ENCODE results near the gene FOXP1. TPM values are rescaled to one million over a fixed set of nuclear protein-coding genes. Genes with fewer than 3 reads are reported as not detected.
A peak's percentile ranks its signal among the peaks of the same experiment; 100 is the strongest.

Gene FOXP1
- total RNA-seq, 2 donors from 2014 or later: 59.7 to 65.4 TPM

GRCh38 chr3:71232175-71232679 lies 351.3 kb downstream of the FOXP1 start:
- H3K4me3 Mint-ChIP-seq: no peak overlapping the region

GRCh38 chr3:71231680-71232079 lies 351.8 kb downstream of the FOXP1 start:
- Mint-ChIP-seq H3K4me1 (ENCODE audit: low read depth in 2 of 2) (peaks cover 15 to 20% of the 10 kb centered on the region in 2 donors), H3K4me3 (no peak overlapping the region), H3K36me3 (no peaks in the 10 kb centered on the region), H3K9me3 (no peaks in the 10 kb centered on the region), H3K27ac (no peak overlapping the region), H3K27me3 (no peaks in the 10 kb centered on the region)
- DNase-seq (ENCODE audit: low spot score) (no peak), ATAC-seq (no peak)

More at GRCh38 chr3:71232175-71232679, 351.3 kb downstream of the FOXP1 start:
- no peaks in the 10 kb centered on the region for H3K27me3 Mint-ChIP-seq
- peaks cover 10 to 14% of the 10 kb centered on the region in 2 donors for H3K4me1 Mint-ChIP-seq (ENCODE audit: low read depth in 2 of 2)
- DNase-seq (ENCODE audit: low spot score): no peak
- no peak for ATAC-seq
- no peaks in the 10 kb centered on the region for H3K36me3 Mint-ChIP-seq
- H3K27ac Mint-ChIP-seq: no peak overlapping the region
- H3K9me3 Mint-ChIP-seq: no peaks in the 10 kb centered on the region

GRCh38 chr3:71229905-71230657 lies 353.4 kb downstream of the FOXP1 start:
- H3K27me3 Mint-ChIP-seq: no peaks in the 10 kb centered on the region
- no peak overlapping the region for H3K27ac Mint-ChIP-seq
- H3K9me3 Mint-ChIP-seq: no peaks in the 10 kb centered on the region
- ATAC-seq: no peak
- peaks cover 25 to 33% of the 10 kb centered on the region in 2 donors for H3K4me1 Mint-ChIP-seq (ENCODE audit: low read depth in 2 of 2)
- DNase-seq (ENCODE audit: low spot score): no peak
- H3K4me3 Mint-ChIP-seq: no peak overlapping the region
- no peaks in the 10 kb centered on the region for H3K36me3 Mint-ChIP-seq

- Mint-ChIP-seq H3K27me3 (peaks cover 0 to 4% of the 10 kb centered on the region in 2 donors), H3K27ac (peak overlapping the region in 1 of 2 donors; percentile 14), H3K4me1 (ENCODE audit: low read depth in 2 of 2) (peaks cover 30 to 39% of the 10 kb centered on the region in 2 donors), H3K4me3 (peak overlapping the region; percentile 18), H3K9me3 (no peaks in the 10 kb centered on the region), H3K36me3 (no peaks in the 10 kb centered on the region)
- no peak for ATAC-seq
- DNase-seq (ENCODE audit: low spot score): no peak
These were observed 355.2 kb downstream of the FOXP1 start for GRCh38 chr3:71228156-71228866.

GRCh38 chr3:71227270-71227661 lies 356.3 kb downstream of the FOXP1 start:
- H3K4me3 Mint-ChIP-seq: peak overlapping the region; percentile 89
- H3K4me1 Mint-ChIP-seq (ENCODE audit: low read depth in 2 of 2): peaks cover 37 to 39% of the 10 kb centered on the region in 2 donors
- H3K27me3 Mint-ChIP-seq: peaks cover 0 to 10% of the 10 kb centered on the region in 2 donors
- peaks cover 7% of the 10 kb centered on the region for H3K36me3 Mint-ChIP-seq
- no peaks in the 10 kb centered on the region for H3K9me3 Mint-ChIP-seq
- DNase-seq (ENCODE audit: low spot score) (no peak), ATAC-seq (peak; percentile 1 to 28)
- peak overlapping the region; percentile 88 to 94 for H3K27ac Mint-ChIP-seq

- ATAC-seq: peak; percentile 94 to 96
- Mint-ChIP-seq H3K4me1 (ENCODE audit: low read depth in 2 of 2) (peaks cover 37 to 39% of the 10 kb centered on the region in 2 donors), H3K4me3 (peak overlapping the region; percentile 89), H3K9me3 (no peaks in the 10 kb centered on the region), H3K36me3 (peaks cover 7% of the 10 kb centered on the region), H3K27me3 (peaks cover 0 to 10% of the 10 kb centered on the region in 2 donors), H3K27ac (peak overlapping the region; percentile 88 to 94)
- peak; percentile 96 for DNase-seq (ENCODE audit: low spot score)
These were observed 356.8 kb downstream of the FOXP1 start for GRCh38 chr3:71226565-71227269.

GRCh38 chr3:71225951-71226564 lies 357.5 kb downstream of the FOXP1 start:
- Mint-ChIP-seq H3K27ac (peak overlapping the region; percentile 88 to 94), H3K36me3 (peaks cover 7% of the 10 kb centered on the region), H3K4me3 (peak overlapping the region; percentile 89), H3K4me1 (ENCODE audit: low read depth in 2 of 2) (peaks cover 37 to 39% of the 10 kb centered on the region in 2 donors), H3K27me3 (peaks cover 0 to 10% of the 10 kb centered on the region in 2 donors), H3K9me3 (no peaks in the 10 kb centered on the region)
- ATAC-seq: peak in 1 of 2 donors; percentile 0
- DNase-seq (ENCODE audit: low spot score): no peak

GRCh38 chr3:71225002-71225684 lies 358.4 kb downstream of the FOXP1 start:
- Mint-ChIP-seq H3K4me3 (peak overlapping the region; percentile 89), H3K36me3 (peaks cover 7% of the 10 kb centered on the region), H3K27me3 (peaks cover 0 to 10% of the 10 kb centered on the region in 2 donors), H3K4me1 (ENCODE audit: low read depth in 2 of 2) (peaks cover 39 to 41% of the 10 kb centered on the region in 2 donors), H3K9me3 (no peaks in the 10 kb centered on the region), H3K27ac (peak overlapping the region; percentile 88 to 94)
- no peak for DNase-seq (ENCODE audit: low spot score)
- ATAC-seq: no peak

- no peaks in the 10 kb centered on the region for H3K9me3 Mint-ChIP-seq
- peaks cover 7% of the 10 kb centered on the region for H3K36me3 Mint-ChIP-seq
- ATAC-seq (peak; percentile 92 to 93), DNase-seq (ENCODE audit: low spot score) (peak; percentile 68)
- peak overlapping the region; percentile 10 to 81 for H3K27ac Mint-ChIP-seq
- peaks cover 0 to 10% of the 10 kb centered on the region in 2 donors for H3K27me3 Mint-ChIP-seq
- peaks cover 19 to 22% of the 10 kb centered on the region in 2 donors for H3K4me1 Mint-ChIP-seq (ENCODE audit: low read depth in 2 of 2)
- no peak overlapping the region for H3K4me3 Mint-ChIP-seq
These were observed 363.5 kb downstream of the FOXP1 start for GRCh38 chr3:71219744-71220638.

GRCh38 chr3:71218508-71218907 lies 365.0 kb downstream of the FOXP1 start:
- H3K27ac Mint-ChIP-seq: no peak overlapping the region
- H3K36me3 Mint-ChIP-seq: peaks cover 7% of the 10 kb centered on the region
- ATAC-seq (no peak), DNase-seq (ENCODE audit: low spot score) (no peak)
- peaks cover 13 to 17% of the 10 kb centered on the region in 2 donors for H3K4me1 Mint-ChIP-seq (ENCODE audit: low read depth in 2 of 2)
- no peak overlapping the region for H3K4me3 Mint-ChIP-seq
- no peaks in the 10 kb centered on the region for H3K9me3 Mint-ChIP-seq
- peaks cover 0 to 6% of the 10 kb centered on the region in 2 donors for H3K27me3 Mint-ChIP-seq

GRCh38 chr3:71217640-71218222 lies 365.8 kb downstream of the FOXP1 start:
- H3K36me3 Mint-ChIP-seq: peaks cover 2% of the 10 kb centered on the region
- peaks cover 13% of the 10 kb centered on the region in 2 donors for H3K4me1 Mint-ChIP-seq (ENCODE audit: low read depth in 2 of 2)

GRCh38 chr3:71215351-71215750 lies 368.2 kb downstream of the FOXP1 start:
- H3K27me3 Mint-ChIP-seq: no peaks in the 10 kb centered on the region
- no peak overlapping the region for H3K27ac Mint-ChIP-seq
- H3K4me1 Mint-ChIP-seq (ENCODE audit: low read depth in 2 of 2): peaks cover 11 to 15% of the 10 kb centered on the region in 2 donors
- ATAC-seq (no peak), DNase-seq (ENCODE audit: low spot score) (no peak)
- no peaks in the 10 kb centered on the region for H3K9me3 Mint-ChIP-seq
- H3K36me3 Mint-ChIP-seq: no peaks in the 10 kb centered on the region
- H3K4me3 Mint-ChIP-seq: no peak overlapping the region

More at GRCh38 chr3:71217640-71218222, 365.8 kb downstream of the FOXP1 start:
- no peak for DNase-seq (ENCODE audit: low spot score)
- ATAC-seq: no peak
- H3K27me3 Mint-ChIP-seq: peaks cover 0 to 1% of the 10 kb centered on the region in 2 donors
- H3K4me3 Mint-ChIP-seq: no peak overlapping the region
- no peaks in the 10 kb centered on the region for H3K9me3 Mint-ChIP-seq
- peak overlapping the region in 1 of 2 donors; percentile 36 for H3K27ac Mint-ChIP-seq

Measured in natural killer cell treated with Interleukin-12 subunit alpha and Interleukin-12 subunit beta and Interleukin-15 and Interleukin-18, amount 100 ng/mL, for 72 hours (primary cell).